Ovary (tissue), 3 donors: ENCODE data around the gene FMNL2.

Experiments
- POLR2A ChIP-seq: fragments of 450-650 bp; IDR thresholded peaks from one replicate; pipeline ENCODE4 v1.6.1; 2017; ENCODE audit warnings: antibody characterized with exemption, mild to moderate bottlenecking, moderate library complexity
- TF ChIP-seq, protein P1 (sequence below), 3 donors: fragments of 450-650 bp in 2 of 3; fragments of 200-600 bp in 1 of 3; IDR thresholded peaks; one replicate each; pipeline versions ENCODE4 v1.5.1 to v1.8.0; 2016 to 2022; ENCODE audit warnings: antibody characterized with exemption in 3 of 3, mild to moderate bottlenecking in 1 of 3
- donor health status: DM: no; HTN: no; CAD: no.

DNA sequence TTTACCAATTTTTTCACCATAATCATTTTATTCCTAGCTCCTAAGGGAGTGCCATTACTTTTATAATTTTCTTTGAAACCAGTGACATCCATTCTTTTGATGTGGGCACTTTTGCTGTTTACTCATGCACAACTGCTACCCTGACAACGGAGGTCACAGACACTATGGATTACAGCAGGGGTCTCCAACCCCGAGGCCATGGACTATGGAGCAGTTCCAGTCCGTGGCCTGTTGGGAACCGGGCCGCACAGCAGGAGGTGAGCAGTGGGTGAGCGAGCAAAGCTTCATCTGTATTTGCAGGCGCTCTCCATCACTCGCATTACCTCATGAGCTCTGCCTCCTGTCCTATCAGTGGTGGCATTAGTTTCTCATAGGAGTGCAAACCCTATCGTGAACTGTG lies 347.7 kb downstream of the FMNL2 start:
- TF ChIP-seq, protein P1, sequence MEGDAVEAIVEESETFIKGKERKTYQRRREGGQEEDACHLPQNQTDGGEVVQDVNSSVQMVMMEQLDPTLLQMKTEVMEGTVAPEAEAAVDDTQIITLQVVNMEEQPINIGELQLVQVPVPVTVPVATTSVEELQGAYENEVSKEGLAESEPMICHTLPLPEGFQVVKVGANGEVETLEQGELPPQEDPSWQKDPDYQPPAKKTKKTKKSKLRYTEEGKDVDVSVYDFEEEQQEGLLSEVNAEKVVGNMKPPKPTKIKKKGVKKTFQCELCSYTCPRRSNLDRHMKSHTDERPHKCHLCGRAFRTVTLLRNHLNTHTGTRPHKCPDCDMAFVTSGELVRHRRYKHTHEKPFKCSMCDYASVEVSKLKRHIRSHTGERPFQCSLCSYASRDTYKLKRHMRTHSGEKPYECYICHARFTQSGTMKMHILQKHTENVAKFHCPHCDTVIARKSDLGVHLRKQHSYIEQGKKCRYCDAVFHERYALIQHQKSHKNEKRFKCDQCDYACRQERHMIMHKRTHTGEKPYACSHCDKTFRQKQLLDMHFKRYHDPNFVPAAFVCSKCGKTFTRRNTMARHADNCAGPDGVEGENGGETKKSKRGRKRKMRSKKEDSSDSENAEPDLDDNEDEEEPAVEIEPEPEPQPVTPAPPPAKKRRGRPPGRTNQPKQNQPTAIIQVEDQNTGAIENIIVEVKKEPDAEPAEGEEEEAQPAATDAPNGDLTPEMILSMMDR (IDR thresholded peaks at IDR 0.05) = no peak
- TF ChIP-seq POLR2A = no peak
